GM18858 (cell line): ENCODE results near the gene NEMP1.
"Not testable (repeated sequence)": the region's sequence is repeated elsewhere in the genome, so short reads cannot be mapped to it uniquely, and the experiment has no call there.

Source experiments
- ATAC-seq: cut with Tn5 transposase; IDR thresholded peaks from one replicate; pipeline ENCODE4 v1.9.1; 2021; ENCODE audit not compliant: unreplicated experiment

The NEMP1 gene

GRCh38 chr12:57057067-57057751 is 21.4 kb downstream of the NEMP1 start:
- no peak for ATAC-seq

GRCh38 chr12:57055824-57056223 is 22.8 kb downstream of the NEMP1 start:
- no peak for ATAC-seq

GRCh38 chr12:57053901-57054300 is 24.7 kb downstream of the NEMP1 start:
- not testable (repeated sequence) for ATAC-seq

- not testable (repeated sequence) for ATAC-seq
These were observed 25.4 kb downstream of the NEMP1 start for GRCh38 chr12:57053146-57053545.

GRCh38 chr12:57051011-57051410 is 27.6 kb downstream of the NEMP1 start:
- ATAC-seq: no peak

GRCh38 chr12:57049890-57050289 is 28.7 kb downstream of the NEMP1 start, which contains the start of gene MYO1A:
Gene MYO1A (minus strand): TSS chr12:57050129. CDS start chr12:57048323, 1,806 bp downstream.
- no peak for ATAC-seq

- ATAC-seq: no peak
These were observed 29.5 kb downstream of the NEMP1 start for GRCh38 chr12:57049119-57049446.

GRCh38 chr12:57048423-57049118 is 30.0 kb downstream of the NEMP1 start:
- no peak for ATAC-seq

GRCh38 chr12:57047981-57048380 is 30.6 kb downstream of the NEMP1 start:
- ATAC-seq: no peak

GRCh38 chr12:57046947-57047890 is 31.4 kb downstream of the NEMP1 start:
- no peak for ATAC-seq

- no peak for ATAC-seq
These were observed 32.4 kb downstream of the NEMP1 start for GRCh38 chr12:57046086-57046791.

GRCh38 chr12:57044889-57045288 is 33.7 kb downstream of the NEMP1 start:
- ATAC-seq: no peak

GRCh38 chr12:57044468-57044867 is 34.1 kb downstream of the NEMP1 start:
- ATAC-seq: no peak

GRCh38 chr12:57042695-57043094 is 35.9 kb downstream of the NEMP1 start:
- ATAC-seq: no peak

GRCh38 chr12:57040750-57041149 is 37.8 kb downstream of the NEMP1 start:
- no peak for ATAC-seq

GRCh38 chr12:57040211-57040610 is 38.4 kb downstream of the NEMP1 start:
- no peak for ATAC-seq

GRCh38 chr12:57039016-57039798 is 39.4 kb downstream of the NEMP1 start:
- ATAC-seq: no peak

- no peak for ATAC-seq
These were observed 41.3 kb downstream of the NEMP1 start for GRCh38 chr12:57037264-57037663.

GRCh38 chr12:57033431-57033830 is 45.2 kb downstream of the NEMP1 start:
- ATAC-seq: no peak

GRCh38 chr12:57031789-57032188 is 46.8 kb downstream of the NEMP1 start:
- no peak for ATAC-seq
